Central memory CD8-positive, alpha-beta T cell (primary cell): Measurements from ENCODE around the gene SERGEF.
"Not testable (repeated sequence)": the region's sequence is repeated elsewhere in the genome, so short reads cannot be mapped to it uniquely, and the experiment has no call there.

Experiments used
- ATAC-seq: fragments of 150-1000 bp; cut with Tn5 transposase; replicated peaks from 2 replicates; pipeline ENCODE4 v1.10.0; 2022; ENCODE audit warnings: mild to moderate bottlenecking, moderate FRiP score, moderate number of reproducible peaks; ENCODE audit not compliant: poor library complexity, severe bottlenecking; ENCODE audit errors: extremely low read depth
- DNase-seq, 2 donors: peaks; one replicate each; pipeline ENCODE4 v3.0.0; 2021; ENCODE audit warnings: low spot score in 2 of 2
- H3K27ac Mint-ChIP-seq: one replicate; pipeline ENCODE4 v1.8.0; 2022; ENCODE audit warnings: low read depth, mild to moderate bottlenecking, moderate library complexity, mixed read lengths
- H3K27me3 Mint-ChIP-seq: one replicate; pipeline ENCODE4 v1.8.0; 2022; ENCODE audit warnings: mixed read lengths
- H3K36me3 Mint-ChIP-seq: one replicate; pipeline ENCODE4 v1.8.0; 2022; ENCODE audit warnings: mild to moderate bottlenecking, moderate library complexity, mixed read lengths; ENCODE audit not compliant: insufficient read depth
- H3K4me1 Mint-ChIP-seq: one replicate; pipeline ENCODE4 v1.8.0; 2022; ENCODE audit warnings: mixed read lengths
- H3K4me3 Mint-ChIP-seq: one replicate; pipeline ENCODE4 v1.8.0; 2022; ENCODE audit warnings: mild to moderate bottlenecking, moderate library complexity, mixed read lengths
- H3K9me3 Mint-ChIP-seq: one replicate; pipeline ENCODE4 v1.8.0; 2022; ENCODE audit warnings: mixed read lengths

Gene SERGEF

DNA sequence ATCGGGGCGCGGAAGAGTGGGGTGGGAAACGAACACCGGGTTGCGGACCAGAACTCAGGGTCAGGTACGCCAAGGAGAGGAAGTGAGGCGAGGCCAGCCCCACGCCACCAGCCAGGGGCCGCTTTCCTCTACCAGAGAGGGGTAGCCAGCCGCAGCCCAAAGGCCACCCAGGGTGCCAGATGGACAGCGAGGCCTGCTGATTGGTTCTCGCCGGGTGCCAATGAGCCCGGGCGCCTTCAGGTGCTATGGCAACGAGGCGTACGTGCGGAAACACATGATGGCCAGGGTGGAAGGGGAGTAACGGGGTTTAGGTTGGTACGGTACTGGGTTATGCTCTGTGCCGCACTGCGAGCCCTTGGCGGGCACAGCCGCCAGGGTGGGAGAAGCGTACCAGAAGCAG, 128.9 kb downstream of the SERGEF start:
- H3K27ac Mint-ChIP-seq: no peak overlapping the region
- H3K36me3 Mint-ChIP-seq: peaks cover 1% of the 10 kb centered on the region
- H3K4me1 Mint-ChIP-seq: peaks cover 4% of the 10 kb centered on the region
- no peak overlapping the region for H3K4me3 Mint-ChIP-seq
- H3K27me3 Mint-ChIP-seq: no peaks in the 10 kb centered on the region
- no peak for DNase-seq
- H3K9me3 Mint-ChIP-seq: no peaks in the 10 kb centered on the region
- ATAC-seq: no peak

DNA sequence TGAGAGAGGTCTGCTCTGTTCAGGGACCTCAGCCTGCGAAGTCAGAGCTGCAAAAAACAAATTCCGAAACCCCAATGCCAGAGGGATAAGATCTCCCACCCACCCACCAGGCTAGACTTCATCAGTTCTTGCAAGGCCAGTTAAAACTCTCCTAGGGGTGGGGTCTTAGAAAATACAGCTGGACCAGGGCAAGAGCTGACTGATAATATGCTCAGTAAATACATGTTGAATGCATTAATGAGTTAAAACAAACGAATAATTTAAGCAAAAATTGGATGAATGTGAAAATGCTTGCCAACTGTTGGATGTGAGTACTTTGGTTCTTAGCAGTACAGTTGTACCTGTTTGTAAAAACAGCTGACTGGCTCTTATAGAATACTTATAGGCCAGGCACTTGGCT, 129.8 kb downstream of the SERGEF start:
- H3K27me3 Mint-ChIP-seq: no peaks in the 10 kb centered on the region
- DNase-seq: no peak
- no peak for ATAC-seq
- peaks cover 4% of the 10 kb centered on the region for H3K4me1 Mint-ChIP-seq
- no peak overlapping the region for H3K27ac Mint-ChIP-seq
- no peaks in the 10 kb centered on the region for H3K36me3 Mint-ChIP-seq
- no peak overlapping the region for H3K4me3 Mint-ChIP-seq
- H3K9me3 Mint-ChIP-seq: no peaks in the 10 kb centered on the region

DNA sequence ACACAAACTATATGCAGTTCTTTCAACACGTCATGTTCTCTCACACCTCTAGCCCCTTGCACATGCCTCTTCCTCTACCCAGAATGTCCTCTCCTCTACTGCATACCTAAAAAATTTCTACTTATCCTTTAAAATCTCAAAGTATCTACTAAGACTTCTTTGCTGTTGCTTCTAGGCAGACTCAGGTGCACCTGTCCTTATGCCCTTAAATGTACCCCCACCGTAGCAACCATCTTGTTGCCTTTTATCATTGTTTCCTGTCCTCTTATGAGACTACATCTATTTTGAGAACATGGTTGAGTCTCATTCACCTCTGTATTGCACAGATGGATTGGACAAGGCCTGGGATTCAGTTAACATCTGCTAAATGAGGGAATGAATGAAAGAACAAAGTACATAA, 134.1 kb downstream of the SERGEF start:
- H3K27ac Mint-ChIP-seq: no peak overlapping the region
- ATAC-seq: no peak
- peaks cover 4% of the 10 kb centered on the region for H3K4me1 Mint-ChIP-seq
- no peak overlapping the region for H3K4me3 Mint-ChIP-seq
- peaks cover 2% of the 10 kb centered on the region for H3K36me3 Mint-ChIP-seq
- no peak for DNase-seq
- H3K9me3 Mint-ChIP-seq: no peaks in the 10 kb centered on the region
- H3K27me3 Mint-ChIP-seq: no peaks in the 10 kb centered on the region

DNA sequence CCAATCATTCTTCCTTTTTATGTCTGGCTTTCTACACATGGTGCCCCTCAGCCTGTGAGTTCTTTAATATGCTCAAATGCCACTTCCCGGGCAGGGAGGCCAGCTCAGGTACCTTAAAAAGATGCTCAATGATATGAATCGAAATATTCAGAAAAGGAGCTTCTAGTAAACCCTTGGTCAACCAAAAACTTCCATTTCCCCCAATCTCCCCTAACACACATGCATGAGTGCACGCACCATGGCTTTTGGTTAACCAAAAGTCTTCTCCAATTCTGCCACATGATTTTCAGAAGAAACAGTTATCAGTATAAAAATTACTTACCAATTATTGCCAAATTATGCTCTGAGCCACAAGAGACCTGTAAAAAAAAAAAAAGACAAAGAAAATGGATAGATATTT, 135.0 kb downstream of the SERGEF start:
- Mint-ChIP-seq H3K9me3 (no peaks in the 10 kb centered on the region), H3K27me3 (no peaks in the 10 kb centered on the region), H3K4me1 (peaks cover 4% of the 10 kb centered on the region), H3K4me3 (no peak overlapping the region), H3K36me3 (peaks cover 2% of the 10 kb centered on the region), H3K27ac (no peak overlapping the region)
- ATAC-seq: no peak
- DNase-seq: no peak

DNA sequence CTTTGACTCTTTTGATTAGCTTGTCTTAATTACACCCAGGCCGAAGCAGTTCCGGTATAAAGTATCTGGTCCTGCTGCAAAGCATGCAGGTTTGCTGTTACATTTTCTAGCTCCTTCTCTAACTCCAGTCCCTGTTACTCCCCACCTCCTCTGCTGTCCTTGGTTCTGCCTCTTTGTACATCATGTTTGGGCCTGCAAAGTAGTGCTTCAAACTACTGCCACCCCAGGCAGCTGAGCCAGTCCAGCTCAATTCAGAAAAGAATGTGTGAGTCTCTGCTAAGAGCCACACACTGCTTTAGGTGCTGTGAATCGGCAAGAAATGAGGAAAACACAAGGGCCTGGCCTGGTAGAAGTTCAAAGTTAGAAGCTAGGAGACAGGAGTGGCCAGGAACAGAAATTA, 136.0 kb downstream of the SERGEF start:
- DNase-seq (no peak), ATAC-seq (no peak)
- H3K36me3 Mint-ChIP-seq: peaks cover 2% of the 10 kb centered on the region
- no peaks in the 10 kb centered on the region for H3K27me3 Mint-ChIP-seq
- no peak overlapping the region for H3K27ac Mint-ChIP-seq
- H3K9me3 Mint-ChIP-seq: no peaks in the 10 kb centered on the region
- H3K4me1 Mint-ChIP-seq: no peaks in the 10 kb centered on the region
- no peak overlapping the region for H3K4me3 Mint-ChIP-seq

DNA sequence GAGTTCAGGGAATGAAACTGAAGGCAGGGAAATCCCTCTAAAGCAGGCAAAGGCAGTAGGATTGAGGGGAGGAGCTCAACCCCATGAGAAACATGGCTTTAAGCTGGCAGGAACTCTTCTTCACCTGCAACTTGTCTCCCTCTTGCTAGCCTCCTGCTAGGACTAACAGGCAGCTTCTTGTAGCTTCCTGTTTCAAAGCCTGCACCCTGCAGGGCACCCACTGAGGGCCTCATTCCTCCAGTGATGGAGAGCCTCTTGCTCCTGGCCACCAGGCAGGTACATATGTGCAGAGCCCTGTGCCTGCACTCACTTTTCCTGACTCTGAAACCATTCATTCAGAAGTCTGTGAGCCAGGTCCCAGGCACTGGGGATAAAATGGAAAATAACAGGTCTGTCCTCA, 137.0 kb downstream of the SERGEF start:
- Mint-ChIP-seq H3K36me3 (peaks cover 2% of the 10 kb centered on the region), H3K27ac (no peak overlapping the region), H3K27me3 (no peaks in the 10 kb centered on the region), H3K4me3 (no peak overlapping the region), H3K4me1 (no peaks in the 10 kb centered on the region), H3K9me3 (no peaks in the 10 kb centered on the region)
- DNase-seq (no peak), ATAC-seq (no peak)

DNA sequence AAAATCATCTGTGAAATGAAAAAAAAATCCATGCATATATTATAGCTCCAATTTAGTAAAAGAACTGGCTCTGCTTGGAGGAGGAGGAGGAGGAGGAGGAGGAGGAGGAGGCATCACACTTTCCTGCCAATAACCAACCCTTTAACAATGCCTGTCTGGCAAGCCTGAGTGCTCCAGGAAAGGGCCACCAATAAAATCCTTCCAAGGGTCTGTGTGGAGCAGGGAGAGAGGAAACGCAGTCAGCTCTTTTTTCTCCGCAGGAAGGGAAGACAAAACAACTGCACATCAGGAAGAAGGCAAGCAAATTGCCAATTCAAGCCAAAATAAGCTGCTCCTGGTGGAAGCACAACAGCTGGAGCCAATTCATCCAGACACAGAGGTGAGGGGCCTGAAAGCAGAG, 139.3 kb downstream of the SERGEF start:
- H3K36me3 Mint-ChIP-seq: peaks cover 2% of the 10 kb centered on the region

DNA sequence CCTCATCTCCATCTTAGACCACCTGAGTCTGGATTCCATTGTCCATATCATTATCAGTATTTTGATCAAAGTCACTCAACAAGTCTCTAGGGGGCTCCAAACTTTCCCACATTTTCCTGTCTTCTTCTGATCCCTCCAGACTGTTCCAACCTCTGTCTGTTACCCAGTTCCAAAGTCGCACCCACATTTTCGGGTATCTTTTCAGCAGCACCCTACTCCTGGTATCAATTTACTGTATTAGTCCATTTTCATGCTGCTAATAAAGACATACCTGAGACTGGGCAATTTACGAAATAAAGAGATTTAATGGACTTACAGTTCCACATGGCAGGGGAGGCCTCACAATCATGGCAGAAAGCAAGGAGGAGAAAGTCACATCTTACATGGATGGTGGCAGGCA, 144.4 kb downstream of the SERGEF start:
- not testable (repeated sequence) for H3K4me3 Mint-ChIP-seq, ATAC-seq, DNase-seq, H3K4me1 Mint-ChIP-seq, H3K36me3 Mint-ChIP-seq, H3K27ac Mint-ChIP-seq, H3K27me3 Mint-ChIP-seq
- H3K9me3 Mint-ChIP-seq: peaks cover 12% of the 10 kb centered on the region

More for the DNA sequence above, 139.3 kb downstream of the SERGEF start:
- no peak for ATAC-seq
- Mint-ChIP-seq H3K4me3 (no peak overlapping the region), H3K27me3 (no peaks in the 10 kb centered on the region), H3K9me3 (peaks cover 8% of the 10 kb centered on the region), H3K4me1 (peaks cover under 1% of the 10 kb centered on the region), H3K27ac (no peak overlapping the region)
- no peak for DNase-seq

DNA sequence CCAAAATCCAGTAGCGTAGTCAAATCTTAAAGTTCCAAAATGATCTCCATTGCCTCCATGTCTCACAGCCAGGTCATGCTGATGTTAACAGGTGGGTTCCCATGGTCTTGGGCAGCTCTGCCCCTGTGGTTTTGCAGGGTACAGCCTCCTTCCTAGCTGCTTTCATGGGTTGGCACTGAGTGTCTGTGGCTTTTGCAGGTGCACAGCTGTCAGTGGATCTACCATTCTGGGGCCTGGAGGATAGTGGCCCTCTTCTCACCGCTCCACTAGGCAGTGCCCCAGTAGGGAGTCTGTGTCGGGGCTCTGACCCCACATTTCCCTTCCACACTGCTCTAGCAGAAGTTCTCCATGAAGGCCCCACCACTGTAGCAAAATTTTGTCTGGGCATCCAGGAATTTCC, 145.5 kb downstream of the SERGEF start:
- no peak for DNase-seq
- ATAC-seq: no peak
- peaks cover 7% of the 10 kb centered on the region for H3K4me1 Mint-ChIP-seq
- no peak overlapping the region for H3K27ac Mint-ChIP-seq
- H3K9me3 Mint-ChIP-seq: peaks cover 12% of the 10 kb centered on the region
- H3K4me3 Mint-ChIP-seq: no peak overlapping the region
- no peaks in the 10 kb centered on the region for H3K27me3 Mint-ChIP-seq
- peaks cover 3% of the 10 kb centered on the region for H3K36me3 Mint-ChIP-seq

DNA sequence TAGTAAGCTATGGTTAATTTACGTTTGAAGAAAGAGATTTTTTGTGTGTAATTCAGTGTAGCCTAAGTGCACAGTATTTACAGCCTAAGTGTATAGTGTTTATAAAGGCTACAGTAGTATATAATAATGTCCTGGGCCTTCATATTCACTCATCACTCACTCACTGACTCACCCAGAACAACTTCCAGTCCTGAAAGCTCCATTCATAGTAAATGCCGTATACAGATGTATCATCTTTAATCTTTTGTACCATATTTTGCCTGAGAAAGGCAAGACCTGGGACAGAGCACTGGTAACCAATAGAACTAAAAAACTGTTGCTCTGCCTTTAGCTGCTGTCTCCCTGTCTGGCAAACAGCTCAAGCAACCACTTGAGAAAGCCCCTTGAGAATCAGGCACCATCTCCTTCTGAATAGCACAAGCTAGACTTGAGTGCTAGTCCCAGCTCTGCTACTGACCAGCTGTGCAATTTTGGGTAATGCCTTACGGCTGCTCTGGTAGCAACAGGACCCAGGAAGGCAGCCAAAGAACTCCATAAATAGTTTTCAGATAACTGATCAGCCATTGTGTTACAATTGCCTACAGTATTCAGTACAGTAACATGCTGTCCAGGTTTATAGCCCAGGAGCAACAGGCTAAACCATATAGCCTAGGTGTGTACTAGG, 146.9 kb downstream of the SERGEF start:
- no peak overlapping the region for H3K4me3 Mint-ChIP-seq
- peaks cover 7% of the 10 kb centered on the region for H3K4me1 Mint-ChIP-seq
- no peak for ATAC-seq
- peaks cover 12% of the 10 kb centered on the region for H3K9me3 Mint-ChIP-seq
- peaks cover 3% of the 10 kb centered on the region for H3K36me3 Mint-ChIP-seq
- H3K27me3 Mint-ChIP-seq: no peaks in the 10 kb centered on the region
- no peak for DNase-seq
- no peak overlapping the region for H3K27ac Mint-ChIP-seq

DNA sequence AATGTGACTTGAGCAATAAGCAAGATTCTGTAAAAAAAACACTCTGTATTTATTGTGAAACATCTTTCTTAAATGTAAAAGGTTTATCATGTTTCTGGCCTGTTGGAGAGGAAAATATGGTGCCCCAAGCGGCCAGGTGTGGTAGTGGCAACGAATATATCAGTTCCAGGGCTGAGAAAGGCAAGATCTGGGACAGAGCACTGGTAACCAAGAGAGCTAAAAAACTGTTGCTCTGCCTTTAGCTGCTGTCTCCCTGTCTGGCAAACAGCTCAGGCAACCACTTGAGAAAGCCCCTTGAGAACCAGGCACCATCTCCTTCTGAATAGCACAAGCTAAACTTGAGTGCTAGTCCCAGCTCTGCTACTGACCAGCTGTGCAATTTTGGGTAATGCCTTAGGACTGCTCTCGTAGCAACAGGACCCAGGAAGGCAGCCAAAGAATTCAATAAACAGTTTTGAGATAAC, 148.3 kb downstream of the SERGEF start:
- DNase-seq (no peak), ATAC-seq (no peak)
- peaks cover 4% of the 10 kb centered on the region for H3K36me3 Mint-ChIP-seq
- no peak overlapping the region for H3K4me3 Mint-ChIP-seq
- no peaks in the 10 kb centered on the region for H3K27me3 Mint-ChIP-seq
- H3K9me3 Mint-ChIP-seq: peaks cover 5% of the 10 kb centered on the region
- no peak overlapping the region for H3K27ac Mint-ChIP-seq
- peaks cover 7% of the 10 kb centered on the region for H3K4me1 Mint-ChIP-seq

DNA sequence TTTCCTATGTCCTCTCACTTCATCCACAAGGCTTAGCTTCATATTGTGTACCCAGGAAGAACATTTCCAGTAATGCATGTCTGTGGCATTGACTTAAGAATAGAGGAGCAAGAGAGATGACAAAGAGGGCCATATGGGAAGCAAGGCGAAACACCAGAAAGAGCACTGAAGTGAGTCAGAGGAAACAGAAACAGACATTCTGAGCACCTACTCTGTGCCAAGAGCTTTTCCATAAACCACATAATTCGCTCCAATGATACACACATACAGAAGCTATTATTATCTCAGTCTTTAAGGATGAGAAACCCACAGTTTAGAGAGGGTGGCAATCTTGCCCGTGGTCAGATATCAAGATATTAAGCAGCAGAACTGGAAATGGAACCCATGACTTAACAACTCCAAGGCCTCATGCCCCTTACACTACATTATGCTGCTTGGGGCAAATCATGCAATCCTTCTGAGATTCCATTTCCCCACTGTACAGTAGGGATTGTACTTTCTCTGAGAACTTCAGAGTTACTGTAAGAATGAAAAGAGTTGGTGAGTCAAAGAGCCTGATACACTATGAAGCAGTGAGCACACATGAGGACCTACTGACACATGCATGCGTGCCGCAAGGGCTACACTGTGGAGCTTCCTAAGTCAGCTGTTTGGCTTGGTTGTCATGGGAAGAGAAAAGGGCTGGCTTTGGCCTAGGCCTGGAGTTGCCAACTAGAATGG, 151.7 kb downstream of the SERGEF start:
- Mint-ChIP-seq H3K27ac (no peak overlapping the region), H3K36me3 (peaks cover 4% of the 10 kb centered on the region), H3K4me3 (no peak overlapping the region), H3K9me3 (no peaks in the 10 kb centered on the region), H3K4me1 (peaks cover 24% of the 10 kb centered on the region), H3K27me3 (no peaks in the 10 kb centered on the region)
- ATAC-seq (no peak), DNase-seq (no peak)

DNA sequence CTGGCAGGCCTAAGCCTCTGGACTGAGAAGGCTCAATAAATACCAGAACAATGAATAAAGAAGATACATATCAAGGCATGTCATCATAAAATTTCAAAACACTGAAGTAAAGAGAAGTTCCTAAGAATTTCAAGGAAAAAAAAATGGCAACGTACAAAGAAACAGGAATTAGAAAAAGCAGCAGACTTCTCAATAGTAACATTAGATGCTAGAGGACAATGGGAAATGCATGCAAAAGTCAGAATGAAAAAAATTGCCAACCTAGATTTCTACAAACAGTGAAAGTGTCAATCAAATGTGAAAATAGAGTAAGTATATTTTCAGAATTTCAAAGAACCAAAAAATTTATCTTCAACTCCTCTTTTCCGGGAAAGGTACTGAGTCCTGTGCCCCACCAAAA, 153.3 kb downstream of the SERGEF start:
- DNase-seq (no peak), ATAC-seq (no peak)
- Mint-ChIP-seq H3K9me3 (no peaks in the 10 kb centered on the region), H3K4me3 (no peak overlapping the region), H3K4me1 (peaks cover 32% of the 10 kb centered on the region), H3K27ac (no peak overlapping the region), H3K36me3 (peaks cover 4% of the 10 kb centered on the region), H3K27me3 (no peaks in the 10 kb centered on the region)
